Non-pigmented ciliary epithelial cell (primary cell): ENCODE results near the gene EGR2.

Experiments
- DNase-seq: peaks from one replicate; pipeline ENCODE4 v3.0.0-alpha.2; 2010; ENCODE audit warnings: low read depth

The EGR2 gene

GRCh38 chr10:62816331-62817120 lies at the start of gene EGR2:
Gene EGR2, minus strand, starts transcription at chr10:62816366. Its CDS starts 337 bp downstream, at chr10:62816029.
- DNase-seq, result peak; percentile 91

- DNase-seq, result no peak
Measured at GRCh38 chr10:62862447-62862846, 46.3 kb upstream of the EGR2 start.

GRCh38 chr10:62861507-62861906 lies 45.3 kb upstream of the EGR2 start:
- DNase-seq, result no peak

GRCh38 chr10:62860946-62861345 lies 44.8 kb upstream of the EGR2 start:
- no peak for DNase-seq

- DNase-seq, result no peak
Measured at GRCh38 chr10:62858364-62858763, 42.2 kb upstream of the EGR2 start.

GRCh38 chr10:62856021-62856420 lies 39.9 kb upstream of the EGR2 start:
- DNase-seq, result no peak

GRCh38 chr10:62853710-62854109 lies 37.5 kb upstream of the EGR2 start:
- no peak for DNase-seq

- no peak for DNase-seq
Measured at GRCh38 chr10:62852961-62853702, 37.0 kb upstream of the EGR2 start.

GRCh38 chr10:62851442-62851841 lies 35.3 kb upstream of the EGR2 start:
- no peak for DNase-seq

- DNase-seq, result no peak
Measured at GRCh38 chr10:62850646-62851045, 34.5 kb upstream of the EGR2 start.

- no peak for DNase-seq
Measured at GRCh38 chr10:62847433-62847832, 31.3 kb upstream of the EGR2 start.

GRCh38 chr10:62844280-62845011 lies 28.3 kb upstream of the EGR2 start:
- DNase-seq, result no peak

GRCh38 chr10:62843600-62843999 lies 27.4 kb upstream of the EGR2 start:
- no peak for DNase-seq

- DNase-seq, result no peak
Measured at GRCh38 chr10:62842983-62843382, 26.8 kb upstream of the EGR2 start.

- no peak for DNase-seq
Measured at GRCh38 chr10:62839590-62839989, 23.4 kb upstream of the EGR2 start.

- peak; percentile 77 for DNase-seq
Measured at GRCh38 chr10:62831346-62831745, 15.2 kb upstream of the EGR2 start.

- no peak for DNase-seq
Measured at GRCh38 chr10:62830679-62831078, 14.5 kb upstream of the EGR2 start.

GRCh38 chr10:62829622-62830021 lies 13.5 kb upstream of the EGR2 start:
- DNase-seq, result no peak

GRCh38 chr10:62826273-62826672 lies 10.1 kb upstream of the EGR2 start:
- no peak for DNase-seq

- no peak for DNase-seq
Measured at GRCh38 chr10:62820586-62820985, 4.4 kb upstream of the EGR2 start.

- DNase-seq, result no peak
Measured at GRCh38 chr10:62819141-62819920, 3.2 kb upstream of the EGR2 start.

GRCh38 chr10:62818426-62819011 lies 2.4 kb upstream of the EGR2 start:
- no peak for DNase-seq
